Neural crest cell (in vitro differentiated cells): Measurements from ENCODE around the gene TIMM13. TPM values are rescaled to one million over a fixed set of nuclear protein-coding genes. Genes with fewer than 3 reads are reported as not detected.

Source experiments
- DNase-seq: peaks from one replicate; pipeline ENCODE4 v3.0.0; 2021; ENCODE audit warnings: low read depth, mixed read lengths, low spot score
- H3K27ac Mint-ChIP-seq: one replicate; pipeline ENCODE4 v1.8.0; 2021; ENCODE audit warnings: mild to moderate bottlenecking, mixed read lengths; ENCODE audit not compliant: unreplicated experiment
- H3K27me3 Mint-ChIP-seq: 2 replicates; pipeline ENCODE4 v1.8.0; 2021; ENCODE audit warnings: low read depth, mild to moderate bottlenecking, mixed read lengths
- H3K36me3 Mint-ChIP-seq: 2 replicates; pipeline ENCODE4 v1.8.0; 2021; ENCODE audit warnings: low read depth, mild to moderate bottlenecking, mixed read lengths
- H3K4me1 Mint-ChIP-seq: 2 replicates; pipeline ENCODE4 v1.8.0; 2021; ENCODE audit warnings: mixed read lengths
- H3K4me3 Mint-ChIP-seq: one replicate; pipeline ENCODE4 v1.8.0; 2021; ENCODE audit warnings: mild to moderate bottlenecking, mixed read lengths
- H3K9me3 Mint-ChIP-seq: 2 replicates; pipeline ENCODE4 v1.8.0; 2021; ENCODE audit warnings: mixed read lengths
- CTCF ChIP-seq: fragments of 200-600 bp; sonication (generic); conservative IDR thresholded peaks from 2 replicates; pipeline ENCODE4 v1.5.0; 2021; ENCODE audit warnings: antibody characterized with exemption, mild to moderate bottlenecking
- total RNA-seq: library from RNA; stranded (reverse); gene quantifications from 2 replicates; pipeline ENCODE4 v1.2.1, GENCODE V29; 2021

Gene TIMM13
- total RNA-seq, 1 donor from 2014 or later, result 145 TPM

- no peaks in the 10 kb centered on the region for H3K9me3 Mint-ChIP-seq
- no peaks in the 10 kb centered on the region for H3K36me3 Mint-ChIP-seq
- peaks cover 3% of the 10 kb centered on the region for H3K27me3 Mint-ChIP-seq
- peak overlapping the region; percentile 96 for H3K4me3 Mint-ChIP-seq
- peak overlapping the region; percentile 97 for H3K27ac Mint-ChIP-seq
- no peak for TF ChIP-seq CTCF
- peaks cover 31% of the 10 kb centered on the region for H3K4me1 Mint-ChIP-seq
- no peak for DNase-seq
Observed at GRCh38 chr19:2457394-2458037, 30.1 kb upstream of the TIMM13 start.

GRCh38 chr19:2455851-2456570, 28.6 kb upstream of the TIMM13 start:
- H3K27ac Mint-ChIP-seq, result no peak overlapping the region
- no peaks in the 10 kb centered on the region for H3K36me3 Mint-ChIP-seq
- peaks cover 3% of the 10 kb centered on the region for H3K27me3 Mint-ChIP-seq
- no peak for DNase-seq
- H3K9me3 Mint-ChIP-seq, result no peaks in the 10 kb centered on the region
- peaks cover 27% of the 10 kb centered on the region for H3K4me1 Mint-ChIP-seq
- H3K4me3 Mint-ChIP-seq, result peak overlapping the region; percentile 88
- no peak for TF ChIP-seq CTCF

- H3K4me1 Mint-ChIP-seq, result peaks cover 26% of the 10 kb centered on the region
- TF ChIP-seq CTCF, result no peak
Observed at GRCh38 chr19:2454962-2455850, 27.8 kb upstream of the TIMM13 start.

GRCh38 chr19:2454199-2454961, 27.0 kb upstream of the TIMM13 start:
- DNase-seq, result no peak
- H3K27ac Mint-ChIP-seq, result no peak overlapping the region
- no peaks in the 10 kb centered on the region for H3K36me3 Mint-ChIP-seq
- H3K9me3 Mint-ChIP-seq, result no peaks in the 10 kb centered on the region
- peak overlapping the region; percentile 88 for H3K4me3 Mint-ChIP-seq
- H3K4me1 Mint-ChIP-seq, result peaks cover 23% of the 10 kb centered on the region
- TF ChIP-seq CTCF, result no peak
- H3K27me3 Mint-ChIP-seq, result peaks cover 3% of the 10 kb centered on the region

More at GRCh38 chr19:2454962-2455850, 27.8 kb upstream of the TIMM13 start:
- H3K36me3 Mint-ChIP-seq, result no peaks in the 10 kb centered on the region
- peak overlapping the region; percentile 81 for H3K27ac Mint-ChIP-seq
- no peak for DNase-seq
- no peaks in the 10 kb centered on the region for H3K9me3 Mint-ChIP-seq
- peaks cover 3% of the 10 kb centered on the region for H3K27me3 Mint-ChIP-seq
- peak overlapping the region; percentile 88 for H3K4me3 Mint-ChIP-seq
